Activated CD4-positive, alpha-beta memory T cell treated with anti-CD3 and anti-CD28 coated beads, Interleukin-2, amount 10 ng/mL, durations not matched to agents 7 days and 5 days (primary cell): Measurements from ENCODE around the gene CRYBG2. TPM values are rescaled to one million over a fixed set of nuclear protein-coding genes. Genes with fewer than 3 reads are reported as not detected.
"Not testable (repeated sequence)": the region's sequence is repeated elsewhere in the genome, so short reads cannot be mapped to it uniquely, and the experiment has no call there.

Experiments used
- CTCF ChIA-PET: fragments of 350-600 bp; sonication (Branson Sonifier 250); formaldehyde crosslinking; loops from one replicate; lab custom pipeline; 2021; ENCODE audit warnings: antibody characterized with exemption, inconsistent platforms; lab: Charles Lee
- POLR2A ChIA-PET: fragments of 350-600 bp; sonication (Branson Sonifier 250); formaldehyde crosslinking; loops from one replicate; lab custom pipeline; 2021; ENCODE audit warnings: antibody characterized with exemption; lab: Charles Lee
- DNase-seq: peaks from one replicate; pipeline ENCODE4 v3.0.0-alpha.2; 2020
- H3K27ac Mint-ChIP-seq: one replicate; pipeline ENCODE4 v1.8.0; 2021; ENCODE audit warnings: mild to moderate bottlenecking, mixed read lengths
- H3K27me3 Mint-ChIP-seq: one replicate; pipeline ENCODE4 v1.8.0; 2021; ENCODE audit warnings: mixed read lengths
- H3K36me3 Mint-ChIP-seq: one replicate; pipeline ENCODE4 v1.8.0; 2021; ENCODE audit warnings: low read depth, mixed read lengths
- H3K4me1 Mint-ChIP-seq: one replicate; pipeline ENCODE4 v1.8.0; 2021; ENCODE audit warnings: mixed read lengths
- H3K4me3 Mint-ChIP-seq: one replicate; pipeline ENCODE4 v1.8.0; 2021; ENCODE audit warnings: mild to moderate bottlenecking, mixed read lengths
- H3K9me3 Mint-ChIP-seq: one replicate; pipeline ENCODE4 v1.8.0; 2021; ENCODE audit warnings: mixed read lengths
- total RNA-seq, 2 experiments: library from RNA; stranded (reverse); gene quantifications; one replicate each; pipeline ENCODE4 v1.2.3, GENCODE V29; 2021

Gene CRYBG2, protein sequence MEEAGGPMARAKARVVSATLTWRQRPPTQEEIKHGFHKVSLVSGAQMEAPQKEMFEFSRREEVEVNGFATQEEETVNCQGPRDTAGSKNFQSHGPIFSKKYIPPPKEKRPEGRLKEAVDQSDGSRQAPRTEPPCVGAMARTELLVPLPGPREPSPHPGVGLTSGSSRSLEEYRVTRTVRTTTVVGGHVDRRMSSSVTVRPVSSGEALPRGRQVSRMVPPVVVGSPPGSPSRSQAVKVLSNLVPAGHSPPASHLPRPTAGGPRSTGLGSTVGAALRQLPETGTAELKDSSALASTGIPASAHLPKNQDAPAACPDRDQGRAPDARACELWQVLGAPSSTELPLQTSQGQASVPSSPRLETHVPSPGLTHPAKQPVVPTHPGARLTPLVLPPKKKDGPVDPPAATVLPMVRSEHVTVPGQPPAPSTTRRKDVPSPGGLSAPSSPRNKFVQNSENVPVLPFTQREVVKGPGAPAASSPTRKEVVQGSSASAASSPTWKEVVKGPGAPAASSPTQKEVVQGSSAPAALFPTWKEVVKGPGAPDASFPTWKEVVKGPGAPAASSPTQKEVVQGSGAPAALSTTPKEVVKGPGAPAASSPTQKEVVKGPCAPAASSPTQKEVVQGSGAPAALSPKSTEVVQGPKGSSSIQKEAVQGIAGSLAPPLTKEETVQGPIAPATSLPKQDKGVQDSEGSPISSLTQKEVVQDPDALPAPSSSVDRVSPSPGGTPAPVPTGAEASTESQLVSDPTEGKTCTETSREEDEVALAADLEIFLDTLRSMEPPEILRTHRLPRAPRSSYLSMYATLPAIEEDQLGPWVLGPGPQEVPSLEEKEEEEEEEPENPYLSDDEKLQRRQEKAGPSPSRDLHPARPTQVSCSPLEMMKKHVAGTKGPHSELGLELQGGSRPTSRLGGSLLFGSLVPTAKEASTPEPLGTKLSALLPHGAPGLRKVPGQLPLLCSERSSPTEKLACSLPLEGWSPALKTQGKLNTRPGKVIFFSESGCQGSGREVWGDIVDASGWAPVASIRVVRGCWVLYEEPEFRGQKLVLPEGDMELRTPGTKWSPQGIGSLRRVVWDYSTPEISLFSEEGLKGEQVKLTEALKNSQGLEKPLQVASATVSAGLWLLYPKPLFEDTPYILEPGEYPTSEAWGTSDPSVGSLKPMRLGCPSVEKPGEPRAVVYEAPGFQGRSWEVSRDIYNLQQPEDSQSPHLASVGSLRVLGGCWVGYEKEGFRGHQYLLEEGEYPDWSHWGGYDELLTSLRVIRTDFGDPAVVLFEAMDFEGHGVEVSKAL (N-terminal part only)
- 1 to 10 TPM; 1.9 to 4.3 TPM for total RNA-seq

DNA sequence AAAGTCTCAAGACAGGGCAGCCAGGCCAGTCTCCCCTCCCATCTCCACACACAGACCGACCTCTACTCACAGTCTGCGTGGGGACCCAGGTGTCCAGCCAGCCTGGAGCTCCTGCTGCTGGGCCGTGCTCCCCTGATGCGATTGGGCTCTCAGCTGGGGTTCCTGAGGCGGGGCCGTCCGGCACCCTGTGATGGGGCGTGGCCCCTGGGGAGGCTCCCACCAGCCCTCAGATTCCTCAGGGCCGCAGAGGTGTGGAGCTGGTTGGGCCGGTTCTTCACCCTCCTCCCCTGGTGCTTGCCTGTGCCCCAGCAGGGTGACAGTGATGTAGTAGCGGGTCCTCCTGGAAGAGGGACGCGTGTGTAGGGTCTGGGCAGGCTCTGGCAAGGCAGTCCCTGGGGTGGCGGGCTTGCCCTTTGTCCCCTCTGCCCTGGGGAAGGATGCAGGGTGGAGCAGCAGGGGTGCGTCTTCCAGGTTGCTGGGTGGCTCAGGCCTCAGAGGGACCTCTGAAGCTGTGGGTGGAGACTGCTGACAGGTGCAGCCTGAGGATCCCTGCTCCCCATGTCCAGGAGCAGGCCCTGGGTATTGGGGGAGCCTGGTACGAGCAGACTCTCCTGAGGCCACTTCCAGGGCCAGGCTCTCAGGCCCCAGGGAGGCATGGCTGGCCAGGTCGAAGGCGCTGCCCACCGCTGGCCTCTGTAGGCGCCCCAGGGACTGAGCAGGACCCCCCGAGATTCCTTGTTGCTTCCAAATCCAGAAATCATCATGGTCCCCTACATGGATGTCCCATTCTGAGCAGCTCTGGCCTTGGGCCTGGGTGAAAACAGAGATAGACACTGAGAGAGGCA lies at the start of gene CRYBG2:
CRYBG2 (minus strand) TSS at position 155 of the 845 bp plus-strand sequence. CDS start 7,473 bp downstream, outside the sequence.
- Mint-ChIP-seq H3K4me3 (no peak within 1 kb of the TSS), H3K9me3 (no peaks in the 10 kb centered on the region), H3K36me3 (no peaks in the 10 kb centered on the region), H3K27ac (no peak within 1 kb of the TSS), H3K27me3 (peaks cover 4% of the 10 kb centered on the region), H3K4me1 (peaks cover 26% of the 10 kb centered on the region)
- DNase-seq, result no peak
- CTCF ChIA-PET, result no interaction called here
- POLR2A ChIA-PET, result interaction anchor here (0.9 kb wide), 1 partner anchor 24 kb away, joined by 3 read pairs; no protein-coding TSS in a partner anchor

DNA sequence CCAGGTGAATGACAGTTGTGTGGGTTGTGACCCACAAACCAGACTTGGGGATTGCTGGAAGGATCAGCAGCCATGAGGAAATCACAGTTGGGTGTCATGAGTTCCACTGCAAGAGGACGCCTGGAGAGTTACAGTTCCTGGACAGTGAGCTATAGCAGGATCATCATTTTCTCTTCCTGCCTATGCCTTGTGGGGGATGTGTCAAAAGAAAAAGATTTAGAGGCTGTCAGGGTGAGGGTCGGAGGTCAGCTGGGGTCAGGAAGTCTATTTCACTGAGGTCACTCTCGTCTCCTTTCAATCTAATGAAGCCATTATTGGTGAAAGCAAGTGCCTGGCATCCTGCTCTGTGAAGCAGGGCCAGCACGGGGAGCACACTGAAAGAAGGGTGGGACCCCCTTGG lies 49.7 kb upstream of the CRYBG2 start:
- H3K9me3 Mint-ChIP-seq, result no peaks in the 10 kb centered on the region
- POLR2A ChIA-PET, result interaction anchor here (0.9 kb wide), 1 partner anchor 68 kb away, joined by 3 read pairs; the partner anchor contains the start of gene HMGN2

DNA sequence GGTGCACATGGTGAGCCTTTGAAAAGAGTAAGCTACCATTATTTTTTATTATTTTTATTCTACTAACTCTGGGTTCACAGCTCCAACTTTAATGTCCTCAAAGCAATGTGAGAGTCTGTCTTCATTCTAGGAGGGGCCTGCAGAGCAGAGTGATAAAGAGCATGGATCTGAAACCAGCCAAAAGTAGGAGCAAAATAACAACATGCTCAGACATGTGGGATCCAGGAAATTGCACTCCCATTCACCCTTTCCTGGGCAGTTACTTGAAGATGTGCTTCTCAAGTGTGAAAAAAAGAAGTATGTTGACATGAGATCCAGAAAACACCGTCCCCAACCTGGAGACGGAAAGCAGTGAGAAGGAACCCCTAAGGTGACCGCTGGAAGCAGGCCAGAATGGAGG lies 48.0 kb upstream of the CRYBG2 start:
- no peak for DNase-seq
- ChIA-PET CTCF (interaction anchor here (0.9 to 2.0 kb wide), 3 partner anchors 14 to 38 kb away, joined by 3 to 13 read pairs (median 7); no protein-coding TSS in a partner anchor), POLR2A (no interaction called here)
- Mint-ChIP-seq H3K27ac (no peak overlapping the region), H3K4me1 (no peaks in the 10 kb centered on the region), H3K9me3 (no peaks in the 10 kb centered on the region), H3K27me3 (peaks cover 29% of the 10 kb centered on the region), H3K4me3 (no peak overlapping the region), H3K36me3 (no peaks in the 10 kb centered on the region)

More for the DNA sequence above, 49.7 kb upstream of the CRYBG2 start:
- no peak overlapping the region for H3K27ac Mint-ChIP-seq
- CTCF ChIA-PET, result interaction anchor here (5.8 kb wide), 1 partner anchor 13 kb away, joined by 39 read pairs; no protein-coding TSS in a partner anchor
- no peak overlapping the region for H3K4me3 Mint-ChIP-seq
- no peaks in the 10 kb centered on the region for H3K36me3 Mint-ChIP-seq
- peaks cover 32% of the 10 kb centered on the region for H3K27me3 Mint-ChIP-seq
- peaks cover 3% of the 10 kb centered on the region for H3K4me1 Mint-ChIP-seq
- no peak for DNase-seq

DNA sequence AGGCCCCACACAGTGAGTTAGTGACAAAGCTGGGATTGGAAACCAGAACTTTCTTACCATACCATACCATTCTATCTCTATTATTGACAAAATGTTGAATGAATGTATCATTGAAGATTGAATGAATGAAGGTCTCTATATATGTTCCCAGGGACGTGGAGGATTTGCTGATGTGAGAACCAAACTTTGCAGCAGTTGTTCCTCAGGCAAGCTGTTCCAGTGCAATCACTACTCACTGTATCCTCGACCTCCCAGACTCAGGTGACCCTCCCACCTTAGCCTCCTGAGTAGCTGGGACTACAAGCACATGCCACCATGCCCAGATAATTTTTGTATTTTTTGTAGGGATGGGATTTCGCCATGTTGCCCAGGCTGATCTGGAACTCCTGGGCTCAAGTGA lies 45.1 kb upstream of the CRYBG2 start:
- H3K4me1 Mint-ChIP-seq, result peaks cover 4% of the 10 kb centered on the region
- no peak overlapping the region for H3K4me3 Mint-ChIP-seq
- no peak overlapping the region for H3K27ac Mint-ChIP-seq
- DNase-seq, result no peak
- ChIA-PET CTCF (interaction anchor here (0.7 to 2.7 kb wide), 6 partner anchors 8 to 46 kb away, joined by 3 to 14 read pairs (median 4); no protein-coding TSS in a partner anchor), POLR2A (interaction anchor here (0.8 kb wide), 1 partner anchor 9 kb away, joined by 3 read pairs; no protein-coding TSS in a partner anchor)
- H3K36me3 Mint-ChIP-seq, result no peaks in the 10 kb centered on the region
- peaks cover 19% of the 10 kb centered on the region for H3K27me3 Mint-ChIP-seq
- H3K9me3 Mint-ChIP-seq, result no peaks in the 10 kb centered on the region

DNA sequence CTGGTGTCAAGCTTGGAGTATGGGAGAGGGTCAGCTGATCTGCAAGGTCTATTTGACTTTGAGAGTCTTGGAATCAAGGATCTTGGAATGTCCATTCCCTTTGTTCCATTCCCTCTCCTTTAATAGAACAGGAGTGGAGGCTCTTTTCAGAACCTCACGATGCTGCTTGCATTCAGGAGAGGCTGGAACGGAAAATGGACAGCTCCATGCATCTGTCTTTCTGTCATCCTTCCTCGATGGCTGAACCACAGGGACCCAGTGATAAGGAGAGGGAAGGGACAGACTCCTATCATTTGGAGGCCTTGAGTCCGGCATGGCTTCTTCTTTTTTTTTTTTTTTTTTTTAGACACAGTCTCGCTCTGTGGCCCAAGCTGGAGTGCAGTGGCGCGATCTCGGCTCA lies 41.8 kb upstream of the CRYBG2 start:
- Mint-ChIP-seq H3K4me1 (peaks cover 17% of the 10 kb centered on the region), H3K27me3 (peaks cover 10% of the 10 kb centered on the region), H3K9me3 (no peaks in the 10 kb centered on the region), H3K4me3 (no peak overlapping the region), H3K27ac (no peak overlapping the region), H3K36me3 (no peaks in the 10 kb centered on the region)
- ChIA-PET POLR2A (interaction anchor here (1.3 to 1.6 kb wide), 2 partner anchors 33 to 108 kb away, joined by 4 to 5 read pairs; no protein-coding TSS in a partner anchor), CTCF (interaction anchor here (0.6 to 5.0 kb wide), 16 partner anchors 10 to 226 kb away, joined by 3 to 44 read pairs (median 4); partner anchors contain the start of genes CEP85, DHDDS and ZNF593)
- no peak for DNase-seq

DNA sequence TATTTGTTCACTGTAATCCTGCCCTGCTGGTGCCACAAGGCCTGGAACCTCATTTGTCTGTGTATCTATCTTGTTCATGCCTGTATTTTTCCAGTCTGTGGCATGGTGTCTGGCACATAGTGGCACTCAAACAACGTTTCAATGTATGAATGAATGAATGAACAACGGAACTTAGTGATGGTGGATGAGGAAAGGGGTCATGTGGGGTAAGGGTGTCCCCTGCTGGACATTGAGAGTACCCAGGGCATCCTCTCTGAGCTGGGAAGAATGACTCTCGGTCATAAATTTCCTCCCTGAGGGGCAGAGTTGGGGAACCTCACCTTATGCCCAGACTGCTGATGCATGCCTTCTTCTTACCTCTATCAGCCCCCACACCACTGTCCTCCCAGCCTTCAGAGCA lies 37.5 kb upstream of the CRYBG2 start:
- ChIA-PET POLR2A (interaction anchor here (0.9 to 2.2 kb wide), 14 partner anchors 13 to 222 kb away, joined by 3 to 12 read pairs (median 5); partner anchors contain the start of genes SH3BGRL3 and ZNF593), CTCF (interaction anchor here (0.6 to 3.2 kb wide), 32 partner anchors 9 to 268 kb away, joined by 3 to 31 read pairs (median 6); partner anchors contain the start of genes CD52, CEP85, SH3BGRL3 and UBXN11)
- Mint-ChIP-seq H3K4me3 (no peak overlapping the region), H3K4me1 (peaks cover 43% of the 10 kb centered on the region), H3K36me3 (no peaks in the 10 kb centered on the region), H3K27me3 (peaks cover 7% of the 10 kb centered on the region), H3K9me3 (no peaks in the 10 kb centered on the region), H3K27ac (no peak overlapping the region)
- DNase-seq, result peak; percentile 74

DNA sequence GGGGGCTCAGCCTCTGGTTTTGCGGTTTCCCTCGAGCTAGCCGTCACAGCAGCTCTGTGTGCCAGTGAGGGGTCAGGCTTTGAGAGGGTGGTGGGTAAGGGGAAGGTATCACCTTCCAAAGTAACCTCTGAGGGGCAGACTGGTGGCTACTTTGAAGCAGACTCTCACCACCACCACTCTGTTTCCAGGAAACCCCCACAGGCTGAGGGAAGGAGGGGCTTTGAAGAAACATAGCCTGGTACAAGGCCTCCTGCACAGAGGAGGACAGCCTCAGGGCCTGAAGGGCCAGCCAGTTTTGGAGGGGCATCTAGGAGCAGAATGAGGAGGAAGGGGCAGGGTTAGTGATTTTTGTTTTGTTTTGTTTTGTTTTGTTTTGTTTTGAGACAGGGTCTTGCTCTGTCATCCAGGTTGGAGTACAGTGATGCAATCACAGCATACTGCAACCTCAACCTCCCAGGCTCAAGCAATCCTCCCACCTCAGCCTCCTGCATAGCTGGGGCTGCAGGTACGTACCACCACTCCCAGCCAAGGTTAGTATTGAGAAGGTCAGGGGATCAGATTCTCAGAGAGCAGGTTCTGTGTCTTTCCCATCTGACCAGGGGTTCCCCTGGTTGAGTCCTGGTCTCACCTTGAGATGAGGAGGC lies 35.8 kb upstream of the CRYBG2 start:
- H3K27ac Mint-ChIP-seq, result peak overlapping the region; percentile 55
- CTCF ChIA-PET, result interaction anchor here (1.1 to 3.2 kb wide), 11 partner anchors 11 to 114 kb away, joined by 4 to 31 read pairs (median 9); partner anchors contain the start of genes CD52 and UBXN11
- peaks cover 54% of the 10 kb centered on the region for H3K4me1 Mint-ChIP-seq
- POLR2A ChIA-PET, result interaction anchor here (0.6 to 3.5 kb wide), 5 partner anchors 10 to 102 kb away, joined by 3 to 18 read pairs (median 5); no protein-coding TSS in a partner anchor
- no peaks in the 10 kb centered on the region for H3K36me3 Mint-ChIP-seq
- H3K4me3 Mint-ChIP-seq, result no peak overlapping the region
- H3K27me3 Mint-ChIP-seq, result peaks cover 7% of the 10 kb centered on the region
- H3K9me3 Mint-ChIP-seq, result no peaks in the 10 kb centered on the region
- no peak for DNase-seq

DNA sequence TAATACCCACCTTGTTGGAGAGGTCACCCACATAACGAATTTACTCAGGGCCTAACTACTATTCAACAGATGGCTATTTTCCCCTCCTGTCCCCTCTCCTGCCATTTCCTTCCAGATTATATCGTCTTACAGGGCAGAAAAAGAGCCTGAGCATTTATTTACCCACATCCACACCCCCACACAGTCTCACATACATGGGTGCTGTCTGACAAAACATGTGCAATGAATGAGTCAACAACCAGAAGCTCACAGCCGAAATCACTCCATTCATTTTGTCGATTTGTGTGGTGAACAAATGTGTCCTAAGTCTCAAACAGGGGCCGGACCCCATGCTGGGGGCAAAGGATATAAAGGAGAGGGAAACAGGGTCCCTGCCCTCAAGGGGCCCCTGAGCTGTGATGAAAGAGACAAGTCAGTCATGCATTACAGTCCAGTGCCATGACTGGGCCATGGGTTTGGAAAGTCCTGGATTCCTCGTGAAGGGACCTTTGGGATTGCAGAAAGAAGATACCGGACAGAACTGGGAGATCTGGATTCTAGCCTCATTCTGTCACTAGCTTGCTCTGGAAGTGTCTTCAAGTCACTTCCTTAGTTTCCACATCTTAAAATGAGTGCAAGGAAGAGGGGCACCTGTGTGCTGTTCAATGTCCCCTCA lies 35.0 kb upstream of the CRYBG2 start:
- peaks cover 62% of the 10 kb centered on the region for H3K4me1 Mint-ChIP-seq
- ChIA-PET CTCF (interaction anchor here (0.5 to 1.8 kb wide), 10 partner anchors 11 to 104 kb away, joined by 3 to 9 read pairs (median 4); no protein-coding TSS in a partner anchor), POLR2A (interaction anchor here (0.9 to 3.5 kb wide), 5 partner anchors 9 to 109 kb away, joined by 3 to 18 read pairs (median 3); partner anchors contain the start of gene SH3BGRL3)
- no peak for DNase-seq
- peaks cover 7% of the 10 kb centered on the region for H3K27me3 Mint-ChIP-seq
- H3K4me3 Mint-ChIP-seq, result no peak overlapping the region
- no peaks in the 10 kb centered on the region for H3K36me3 Mint-ChIP-seq
- no peaks in the 10 kb centered on the region for H3K9me3 Mint-ChIP-seq
- no peak overlapping the region for H3K27ac Mint-ChIP-seq

DNA sequence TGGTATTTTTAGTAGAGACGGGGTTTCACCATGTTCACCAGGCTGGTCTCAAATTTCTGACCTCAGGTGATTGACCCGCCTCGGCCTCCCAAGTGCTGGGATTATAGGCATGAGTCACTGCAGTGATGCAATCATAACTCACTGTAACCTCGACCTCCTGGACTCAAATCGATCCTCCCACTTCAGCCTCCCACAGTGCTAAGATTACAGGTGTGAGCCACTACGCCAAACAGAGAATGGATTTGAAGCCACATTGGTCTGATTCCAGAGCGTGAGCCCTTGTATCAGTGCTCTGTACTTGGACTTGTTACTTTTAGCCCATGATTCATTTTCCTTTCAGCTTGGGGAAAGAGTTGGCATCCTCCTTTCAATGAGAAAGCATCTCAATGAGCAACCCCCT lies 33.5 kb upstream of the CRYBG2 start:
- Mint-ChIP-seq H3K27ac (no peak overlapping the region), H3K4me1 (peaks cover 66% of the 10 kb centered on the region), H3K36me3 (no peaks in the 10 kb centered on the region), H3K9me3 (no peaks in the 10 kb centered on the region), H3K27me3 (peaks cover 2% of the 10 kb centered on the region), H3K4me3 (no peak overlapping the region)
- DNase-seq, result no peak
- CTCF ChIA-PET, result interaction anchor here (0.7 to 0.9 kb wide), 2 partner anchors 25 to 153 kb away, joined by 3 to 4 read pairs; partner anchors contain the start of gene CEP85
- POLR2A ChIA-PET, result interaction anchor here (3.5 kb wide), 1 partner anchor 10 kb away, joined by 18 read pairs; no protein-coding TSS in a partner anchor

DNA sequence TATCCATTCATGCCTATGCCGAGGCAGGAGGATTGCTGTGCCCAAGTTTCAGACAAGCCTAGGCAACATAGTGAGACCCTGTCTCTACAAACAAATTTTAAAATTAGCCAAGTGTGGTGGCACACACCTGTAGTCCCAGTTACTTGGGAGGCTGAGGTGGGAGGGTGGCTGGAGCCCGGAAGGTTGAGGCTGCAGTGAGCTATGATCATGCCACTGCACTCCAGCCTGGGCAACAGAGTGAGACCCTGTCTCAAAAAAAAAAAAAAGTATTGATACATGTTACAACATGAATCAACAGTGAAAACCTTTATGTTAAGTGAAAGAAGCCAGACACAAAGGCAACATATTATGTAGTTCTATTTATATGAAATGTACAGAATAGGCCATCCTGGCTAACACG lies 31.1 kb upstream of the CRYBG2 start:
- H3K4me1 Mint-ChIP-seq, result peaks cover 60% of the 10 kb centered on the region
- H3K27ac Mint-ChIP-seq, H3K36me3 Mint-ChIP-seq, H3K9me3 Mint-ChIP-seq, POLR2A ChIA-PET, H3K27me3 Mint-ChIP-seq, DNase-seq, H3K4me3 Mint-ChIP-seq: not testable (repeated sequence)
- CTCF ChIA-PET, result interaction anchor here (0.6 to 1.8 kb wide), 3 partner anchors 60 to 109 kb away, joined by 3 to 7 read pairs (median 5); no protein-coding TSS in a partner anchor
